Cerebellar nuclear complex (tissue), 1 donor: ENCODE data around the gene CHST12.
"Not testable (repeated sequence)": the region's sequence is repeated elsewhere in the genome, so short reads cannot be mapped to it uniquely, and the experiment has no call there.

ENCODE experiments used
- DNase-seq, 2 experiments: peaks; one replicate each; lab custom pipeline; 2025; lab: John Stamatoyannopoulos, UW

Gene CHST12

DNA sequence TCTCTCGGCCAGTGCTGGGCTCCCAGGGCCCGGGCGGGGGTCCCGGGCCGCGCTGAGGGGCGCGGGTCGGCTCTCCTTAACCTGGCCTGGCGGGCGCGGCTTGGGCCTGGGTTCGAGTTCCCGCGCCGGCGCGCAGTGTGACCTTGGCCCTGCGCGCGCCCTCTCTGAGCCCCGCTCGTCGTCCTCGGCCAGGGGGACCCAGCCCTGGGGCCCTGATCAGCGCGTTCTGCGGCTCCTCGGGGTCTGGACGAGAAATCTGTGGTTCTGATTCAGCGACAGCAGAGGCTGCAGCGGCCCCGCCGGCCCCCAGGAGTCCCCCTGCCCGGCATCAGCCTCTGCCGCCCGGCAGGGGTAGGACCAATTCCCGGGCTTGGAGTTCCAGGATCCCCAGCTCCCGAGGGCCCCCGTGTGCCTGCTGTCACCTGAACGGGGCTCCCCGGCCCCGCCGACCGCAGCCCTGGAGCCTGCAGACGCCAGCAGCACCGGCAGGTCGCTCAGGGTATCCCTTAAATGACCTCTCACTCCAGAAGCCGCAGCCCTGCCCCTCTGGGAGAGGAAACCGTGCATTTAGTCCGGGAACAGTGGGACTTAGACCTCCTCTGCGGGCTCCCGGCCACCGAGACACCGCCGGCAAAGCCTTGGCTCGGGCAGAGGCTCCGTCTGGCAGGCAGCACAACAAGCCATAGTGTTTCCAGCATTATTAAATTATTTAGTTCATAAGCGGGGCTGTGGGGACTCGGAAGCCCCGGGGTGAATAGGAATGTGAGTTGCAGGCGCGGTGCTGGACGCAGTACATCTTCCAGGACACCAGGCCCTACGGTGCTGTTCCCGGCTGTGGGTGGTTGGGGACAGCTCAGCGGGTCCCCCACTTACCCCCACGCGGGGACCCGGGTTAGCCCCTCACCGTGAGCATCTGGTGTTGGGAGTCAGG, 572 bp downstream of the CHST12 start:
- no peak for DNase-seq

DNA sequence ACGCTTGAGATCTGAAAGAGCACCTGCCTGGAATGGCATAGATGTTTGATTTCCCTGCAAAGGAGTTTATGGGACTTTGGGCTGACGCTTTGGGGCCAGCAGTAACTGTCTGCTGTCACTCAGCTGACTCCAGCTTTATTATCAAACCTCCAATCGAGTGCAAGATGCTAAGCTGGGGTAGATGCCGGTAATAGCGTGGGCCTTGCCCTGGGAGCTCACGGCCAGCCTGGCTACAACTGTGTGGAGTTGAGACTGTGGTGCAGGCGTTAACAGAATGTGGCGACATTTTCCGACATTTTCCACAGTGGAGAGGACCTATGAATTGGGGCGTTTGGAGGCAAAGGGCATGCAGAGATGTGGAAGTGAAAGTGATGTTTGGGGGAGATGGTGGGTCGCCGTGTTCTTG, 1.3 kb downstream of the CHST12 start:
- no peak for DNase-seq

DNA sequence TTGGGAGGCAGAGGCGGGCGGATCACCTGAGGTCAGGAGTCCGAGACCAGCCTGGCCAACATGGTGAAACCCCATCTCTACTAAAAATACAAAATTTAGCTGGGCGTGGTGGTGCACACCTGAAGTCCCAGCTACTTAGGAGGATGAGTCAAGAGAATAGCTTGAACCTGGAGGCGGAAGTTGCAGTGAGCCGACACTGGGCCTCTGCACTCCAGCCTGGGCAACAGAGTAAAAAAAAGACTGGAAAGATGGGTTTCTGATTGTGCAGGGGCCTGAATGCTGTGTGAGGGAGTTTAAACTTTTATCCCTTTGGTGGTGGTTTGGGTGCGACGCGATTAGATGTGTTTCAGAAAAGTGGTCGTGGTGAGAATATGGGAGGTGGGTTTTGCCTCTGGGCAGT, 1.8 kb downstream of the CHST12 start:
- DNase-seq, result no peak

DNA sequence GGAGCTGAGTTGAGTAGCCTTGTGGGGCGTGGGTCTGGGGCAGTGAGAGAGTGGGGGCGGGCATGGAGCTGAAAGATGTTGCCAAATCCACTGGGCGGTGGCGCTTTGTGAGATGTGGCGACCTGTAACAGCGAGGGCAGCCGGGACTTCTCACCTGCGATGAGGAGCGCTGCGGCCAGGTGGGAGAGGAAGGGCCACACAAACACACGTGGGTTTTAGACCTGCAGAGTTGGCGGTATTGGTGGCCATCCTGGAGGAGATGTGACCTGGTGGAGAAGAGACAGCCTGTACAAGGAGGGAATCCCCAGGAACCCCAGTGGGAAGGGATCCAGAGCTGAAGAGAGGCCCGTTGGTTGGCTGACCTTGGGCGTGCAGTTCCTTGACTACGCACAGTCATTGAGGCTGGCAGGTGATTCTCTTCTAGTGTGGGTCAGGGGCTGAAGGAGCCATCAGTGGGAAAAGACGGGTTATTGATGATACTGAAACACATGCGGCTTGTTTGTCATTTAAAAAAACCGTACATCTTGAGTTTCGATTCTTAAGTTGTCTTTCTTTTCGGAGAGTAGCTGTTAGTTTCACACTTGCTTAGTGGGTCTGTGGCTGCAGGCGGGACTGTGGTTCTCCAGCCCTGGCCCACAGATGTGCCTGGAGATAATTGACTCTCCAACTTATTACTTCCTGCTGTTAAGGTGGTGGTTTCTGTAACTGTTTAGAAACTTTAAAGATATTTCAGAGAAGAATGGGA, 2.4 kb downstream of the CHST12 start:
- DNase-seq, result no peak

DNA sequence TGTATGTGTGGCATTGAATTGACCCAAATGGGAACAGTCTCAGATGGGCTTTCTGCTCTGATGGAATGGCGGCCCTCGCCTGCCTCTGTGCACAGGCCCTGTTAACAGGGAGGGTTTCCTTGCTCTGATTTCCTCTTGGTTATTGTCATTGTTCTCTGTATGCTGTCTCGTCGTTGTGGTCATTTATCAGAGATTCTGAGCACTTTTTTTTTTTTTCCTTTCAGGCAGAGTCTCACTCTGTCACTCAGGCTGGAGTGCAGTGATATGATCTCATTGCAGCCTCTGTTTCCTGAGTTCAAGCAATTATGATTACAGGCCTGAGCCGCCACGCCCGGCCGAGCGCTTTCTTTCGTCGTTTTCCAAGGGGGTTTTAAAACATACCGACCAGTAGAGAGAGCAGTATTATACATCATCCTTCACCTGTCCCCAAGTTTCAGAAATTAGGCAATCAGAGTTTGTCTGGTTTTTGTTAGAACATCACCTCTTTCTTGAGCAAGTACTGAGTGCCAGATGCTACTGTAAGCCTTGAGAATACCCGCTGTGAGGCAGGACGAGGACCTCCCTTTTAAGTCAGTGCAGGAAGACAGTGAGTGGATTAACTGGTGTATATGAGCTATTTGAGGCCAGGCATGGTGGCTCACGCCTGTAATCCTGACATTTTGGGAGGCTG, 6.5 kb downstream of the CHST12 start:
- DNase-seq, result no peak

DNA sequence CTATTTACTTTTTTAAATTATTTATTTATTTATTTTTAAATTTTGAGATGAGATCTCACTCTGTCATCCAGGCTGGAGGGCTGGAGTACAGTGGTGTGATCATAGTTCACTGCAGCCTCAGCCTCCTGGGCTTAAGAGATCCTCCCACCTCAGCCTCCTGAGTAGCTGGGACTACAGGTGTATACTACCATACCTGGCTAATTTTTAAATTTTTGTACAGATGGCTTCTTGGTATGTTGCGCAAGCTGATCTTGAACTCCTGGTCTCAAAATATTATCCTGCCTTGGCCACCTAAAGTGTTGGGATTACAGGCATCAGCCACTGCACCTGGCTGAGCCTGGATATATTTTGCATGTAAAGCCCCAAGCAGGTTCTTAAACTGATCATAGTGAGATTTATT, 7.6 kb downstream of the CHST12 start:
- DNase-seq, result no peak

DNA sequence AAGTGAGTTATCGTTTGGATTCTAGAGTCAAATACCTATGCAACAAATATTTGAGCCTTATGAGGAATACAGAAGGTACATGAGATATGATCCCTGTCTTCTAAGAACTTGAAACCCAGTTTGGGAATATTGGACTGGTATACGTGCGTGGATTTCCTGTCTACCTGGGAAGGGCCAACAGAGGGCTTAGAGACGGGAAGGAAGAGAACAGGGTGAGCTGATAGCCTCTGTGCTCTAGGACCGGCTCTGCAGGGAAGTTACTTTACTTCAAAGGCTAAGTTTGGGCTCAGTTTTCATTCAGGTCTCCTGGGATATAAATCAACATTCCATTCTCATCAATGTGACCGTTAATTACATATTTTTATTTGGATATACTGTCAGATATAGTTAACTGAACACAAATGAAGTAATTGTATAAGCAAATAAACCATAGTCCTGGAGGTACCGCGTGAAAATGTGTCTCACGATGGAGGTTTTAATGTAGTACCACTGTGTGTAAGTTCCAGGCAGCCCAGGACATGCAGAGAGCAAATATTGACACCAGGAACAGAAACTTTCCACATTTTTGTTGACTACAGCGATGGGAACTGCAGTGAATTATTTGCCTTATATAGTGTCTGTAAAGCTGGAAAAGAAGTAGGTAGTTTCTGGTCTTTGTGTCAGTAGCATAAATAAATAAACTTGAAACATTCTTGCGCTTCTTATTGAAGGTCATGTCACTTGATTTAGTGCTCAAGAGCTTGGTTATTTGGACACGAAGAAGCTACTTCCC, 8.6 kb downstream of the CHST12 start:
- no peak for DNase-seq

DNA sequence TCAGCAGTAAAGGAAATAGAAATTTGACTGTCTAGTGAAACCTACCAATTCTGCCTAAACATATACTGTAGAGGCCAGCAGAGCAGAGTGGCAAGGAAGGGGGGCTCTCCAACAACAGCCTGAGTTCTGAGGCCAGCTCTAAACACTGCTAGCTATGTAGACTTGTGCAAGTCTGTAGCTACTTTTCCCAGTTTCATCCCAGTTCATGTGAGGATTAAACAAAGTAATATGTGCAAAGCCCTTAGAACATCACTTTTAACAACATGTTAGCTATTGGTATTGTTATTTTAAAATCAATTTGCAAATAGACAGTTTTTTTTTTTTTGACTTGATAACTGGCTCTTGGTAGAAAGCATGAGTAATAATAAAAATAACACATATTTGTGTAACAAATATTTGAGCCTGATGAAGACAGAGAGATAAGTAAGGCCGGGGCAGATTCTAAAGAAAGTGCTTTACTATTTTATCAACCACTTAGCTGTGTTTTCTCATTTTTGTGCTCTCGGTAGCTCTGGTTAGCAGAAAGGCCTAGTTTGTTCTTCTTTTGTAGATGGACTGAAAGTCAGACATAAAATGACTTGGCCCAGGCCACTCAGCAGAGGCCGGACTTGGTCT, 9.3 kb downstream of the CHST12 start:
- DNase-seq, result no peak

DNA sequence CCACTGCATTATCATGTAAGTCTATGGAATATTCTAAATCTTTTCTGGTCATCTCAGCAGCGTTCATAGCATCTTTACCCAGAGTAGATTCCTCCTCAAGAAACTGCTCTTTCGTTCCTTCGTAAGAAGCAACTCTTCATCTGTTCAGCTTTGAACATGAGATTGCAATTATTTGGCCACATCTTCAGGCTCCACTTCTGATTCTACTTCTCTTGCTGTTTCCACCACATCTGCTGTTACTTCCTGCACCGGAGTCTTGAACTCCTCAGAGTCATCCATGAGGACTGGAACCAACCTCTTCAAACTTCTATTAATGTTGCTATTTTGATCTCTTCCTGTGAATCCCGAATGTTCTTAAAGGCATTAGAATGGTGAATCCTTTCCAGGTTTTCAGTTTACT, 12.7 kb downstream of the CHST12 start:
- DNase-seq, result no peak

DNA sequence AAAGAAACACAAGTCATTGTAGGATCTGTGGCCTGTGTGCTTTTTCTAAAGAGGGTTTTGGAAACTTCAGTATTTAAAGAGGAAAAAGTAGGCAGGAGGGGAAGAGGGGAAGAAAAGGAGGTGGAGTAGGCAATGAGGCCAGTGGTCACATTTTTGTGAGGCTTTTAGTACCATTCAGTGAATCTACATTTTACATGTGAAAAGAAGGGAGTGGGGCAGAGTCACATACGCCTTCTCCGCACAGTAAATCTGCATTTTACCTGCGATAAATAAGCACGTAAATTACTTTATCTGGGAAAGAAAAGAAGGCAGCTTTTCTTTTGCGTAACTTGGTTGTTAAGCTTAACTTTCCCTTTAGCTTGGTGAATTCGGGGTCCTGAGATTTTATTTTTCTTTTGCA, 13.2 kb downstream of the CHST12 start:
- no peak for DNase-seq

DNA sequence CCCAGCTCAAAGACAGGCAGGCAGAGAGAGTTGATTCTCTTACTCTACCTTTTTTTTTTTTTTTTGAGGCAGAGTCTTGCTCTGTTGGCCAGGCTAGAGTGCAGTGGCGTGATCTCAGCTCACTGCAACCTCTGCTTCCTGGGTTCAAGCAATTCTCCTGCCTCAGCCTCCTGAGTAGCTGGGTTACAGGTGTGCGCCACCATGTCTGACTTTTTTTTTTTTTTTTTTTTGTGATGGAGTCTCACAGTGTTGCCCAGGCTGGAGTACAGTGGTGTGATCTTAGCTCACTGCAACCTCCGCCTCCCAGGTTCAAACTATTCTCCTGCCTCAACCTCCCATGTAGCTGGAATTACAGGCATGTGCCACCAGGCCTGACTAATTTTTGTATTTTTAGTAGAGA, 13.8 kb downstream of the CHST12 start:
- not testable (repeated sequence) for DNase-seq

DNA sequence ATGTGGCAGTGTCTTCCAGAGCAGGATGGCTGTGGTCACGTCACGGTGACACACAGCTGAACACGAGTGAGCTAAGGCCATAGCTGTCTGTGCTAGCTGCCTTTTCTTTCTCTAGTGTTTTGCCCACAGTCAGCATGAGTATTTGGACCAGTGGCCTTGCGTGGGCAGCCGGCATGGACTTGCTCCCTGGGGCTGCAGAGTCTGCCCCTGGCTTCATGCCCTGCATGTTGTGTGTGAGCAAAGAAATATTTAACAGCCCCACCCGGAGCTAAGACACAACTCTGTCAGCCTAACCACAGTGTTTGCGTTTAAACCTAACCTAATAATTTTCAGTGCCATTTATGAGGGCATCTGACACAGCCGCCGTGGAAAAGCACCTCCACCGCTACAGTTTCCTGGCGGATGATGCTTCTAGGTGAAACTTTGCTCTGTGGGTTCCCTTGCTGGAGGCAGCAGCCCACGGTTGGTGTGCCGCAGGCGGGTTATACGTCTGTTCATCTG, 14.6 kb downstream of the CHST12 start:
- no peak for DNase-seq

DNA sequence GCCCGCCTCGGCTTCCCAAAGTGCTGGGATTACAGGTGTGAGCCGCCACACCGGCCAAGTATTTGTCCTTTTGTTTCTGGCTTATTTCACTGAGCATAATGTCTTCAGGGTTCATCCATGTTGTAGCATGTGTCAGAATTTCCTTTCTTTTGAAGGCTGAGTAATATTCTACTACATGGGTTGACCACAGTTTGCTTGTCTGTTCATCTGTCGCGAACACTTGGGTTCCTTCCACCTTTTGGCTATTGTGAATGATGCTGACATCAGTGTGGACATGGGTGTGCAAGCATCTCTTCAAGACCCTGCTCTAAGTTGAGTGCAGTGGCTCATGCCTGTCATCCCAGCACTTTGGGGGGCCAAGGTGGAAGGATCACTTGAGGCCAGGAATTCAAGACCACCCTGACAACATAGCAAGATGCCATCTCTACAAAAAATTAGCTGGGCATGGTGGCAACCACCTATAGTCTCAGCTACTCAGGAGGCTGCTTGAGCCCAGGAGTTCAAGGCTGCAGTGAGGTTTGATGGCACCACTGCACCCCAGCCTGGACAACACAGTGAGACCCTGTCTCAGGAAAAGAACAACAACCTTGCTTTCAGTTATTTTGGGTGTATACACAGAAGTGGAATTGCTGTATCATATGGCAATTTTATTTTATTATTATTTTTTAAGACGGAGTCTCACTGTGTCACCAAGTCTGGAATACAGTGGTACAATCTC, 17.0 kb downstream of the CHST12 start:
- DNase-seq, result no peak

DNA sequence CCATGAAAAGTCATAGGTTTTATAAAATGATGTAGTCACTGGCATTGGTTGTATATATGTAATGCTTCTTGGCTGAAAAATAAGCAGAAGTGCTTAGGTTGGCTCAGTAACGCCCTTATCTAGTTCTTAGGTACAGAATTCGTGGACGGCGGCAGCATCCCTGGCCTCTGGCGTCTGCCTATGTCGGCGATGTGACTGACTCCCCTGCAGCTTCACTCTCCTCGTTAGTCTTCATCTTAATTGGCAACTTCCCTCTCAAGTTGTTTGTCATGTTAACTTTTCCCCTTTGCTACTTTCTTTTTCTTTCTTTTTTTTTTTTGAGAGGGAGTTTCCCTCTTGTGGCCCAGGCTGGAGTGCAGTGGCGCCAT, 18.5 kb downstream of the CHST12 start:
- DNase-seq, result no peak

DNA sequence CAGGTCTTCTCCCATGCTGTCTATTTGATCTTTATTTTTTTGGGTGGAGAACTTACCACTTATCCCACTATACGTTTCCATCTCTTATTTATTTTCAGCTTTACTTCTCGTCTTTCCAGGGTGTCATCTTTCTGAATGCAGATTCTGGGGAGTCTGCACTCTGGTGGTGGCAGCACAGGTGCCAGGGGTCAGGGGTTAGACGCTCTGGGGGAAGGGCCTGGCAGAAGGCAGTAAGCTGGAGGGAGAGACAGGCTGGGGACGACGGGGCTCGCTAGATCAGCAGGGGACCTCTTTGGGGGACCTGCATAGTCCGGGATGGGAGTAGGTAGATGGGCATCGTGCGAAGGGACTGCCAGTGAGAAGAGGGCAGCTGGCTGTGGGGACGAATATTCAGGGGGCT, 22.3 kb downstream of the CHST12 start:
- no peak for DNase-seq

DNA sequence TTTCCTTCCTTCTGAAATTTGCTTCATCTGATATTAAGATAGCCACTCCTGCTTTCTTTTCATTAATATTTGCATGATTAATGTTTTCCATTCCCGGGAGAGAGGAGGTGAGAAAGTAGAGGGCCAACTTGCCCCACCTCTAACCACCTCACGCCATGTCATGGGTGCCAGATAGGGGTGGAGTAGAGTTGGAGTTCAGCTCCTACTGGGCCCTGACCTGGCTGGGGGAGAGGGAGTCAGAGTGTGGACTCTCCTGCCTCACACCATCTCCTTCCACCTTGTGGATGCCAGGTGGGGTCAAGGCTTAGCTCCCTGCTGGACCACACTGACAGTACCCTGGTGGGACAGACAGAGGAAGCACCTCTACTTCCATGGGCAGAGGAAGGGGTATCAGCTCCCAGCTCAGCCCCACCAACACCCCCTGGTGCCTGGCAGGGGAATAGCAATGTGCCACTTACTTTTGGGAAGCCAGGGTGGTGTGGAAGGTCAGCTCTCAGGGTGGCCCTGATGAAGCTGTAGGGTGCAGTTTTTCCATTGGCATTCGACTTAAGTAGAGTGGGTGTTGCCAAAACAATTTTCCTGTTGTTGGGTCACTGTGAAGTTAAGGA, 28.0 kb downstream of the CHST12 start:
- no peak for DNase-seq

DNA sequence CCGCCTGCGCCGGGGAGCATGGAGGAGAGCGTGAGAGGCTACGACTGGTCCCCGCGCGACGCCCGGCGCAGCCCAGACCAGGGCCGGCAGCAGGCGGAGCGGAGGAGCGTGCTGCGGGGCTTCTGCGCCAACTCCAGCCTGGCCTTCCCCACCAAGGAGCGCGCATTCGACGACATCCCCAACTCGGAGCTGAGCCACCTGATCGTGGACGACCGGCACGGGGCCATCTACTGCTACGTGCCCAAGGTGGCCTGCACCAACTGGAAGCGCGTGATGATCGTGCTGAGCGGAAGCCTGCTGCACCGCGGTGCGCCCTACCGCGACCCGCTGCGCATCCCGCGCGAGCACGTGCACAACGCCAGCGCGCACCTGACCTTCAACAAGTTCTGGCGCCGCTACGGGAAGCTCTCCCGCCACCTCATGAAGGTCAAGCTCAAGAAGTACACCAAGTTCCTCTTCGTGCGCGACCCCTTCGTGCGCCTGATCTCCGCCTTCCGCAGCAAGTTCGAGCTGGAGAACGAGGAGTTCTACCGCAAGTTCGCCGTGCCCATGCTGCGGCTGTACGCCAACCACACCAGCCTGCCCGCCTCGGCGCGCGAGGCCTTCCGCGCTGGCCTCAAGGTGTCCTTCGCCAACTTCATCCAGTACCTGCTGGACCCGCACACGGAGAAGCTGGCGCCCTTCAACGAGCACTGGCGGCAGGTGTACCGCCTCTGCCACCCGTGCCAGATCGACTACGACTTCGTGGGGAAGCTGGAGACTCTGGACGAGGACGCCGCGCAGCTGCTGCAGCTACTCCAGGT, 29.7 kb downstream of the CHST12 start:
- no peak for DNase-seq

DNA sequence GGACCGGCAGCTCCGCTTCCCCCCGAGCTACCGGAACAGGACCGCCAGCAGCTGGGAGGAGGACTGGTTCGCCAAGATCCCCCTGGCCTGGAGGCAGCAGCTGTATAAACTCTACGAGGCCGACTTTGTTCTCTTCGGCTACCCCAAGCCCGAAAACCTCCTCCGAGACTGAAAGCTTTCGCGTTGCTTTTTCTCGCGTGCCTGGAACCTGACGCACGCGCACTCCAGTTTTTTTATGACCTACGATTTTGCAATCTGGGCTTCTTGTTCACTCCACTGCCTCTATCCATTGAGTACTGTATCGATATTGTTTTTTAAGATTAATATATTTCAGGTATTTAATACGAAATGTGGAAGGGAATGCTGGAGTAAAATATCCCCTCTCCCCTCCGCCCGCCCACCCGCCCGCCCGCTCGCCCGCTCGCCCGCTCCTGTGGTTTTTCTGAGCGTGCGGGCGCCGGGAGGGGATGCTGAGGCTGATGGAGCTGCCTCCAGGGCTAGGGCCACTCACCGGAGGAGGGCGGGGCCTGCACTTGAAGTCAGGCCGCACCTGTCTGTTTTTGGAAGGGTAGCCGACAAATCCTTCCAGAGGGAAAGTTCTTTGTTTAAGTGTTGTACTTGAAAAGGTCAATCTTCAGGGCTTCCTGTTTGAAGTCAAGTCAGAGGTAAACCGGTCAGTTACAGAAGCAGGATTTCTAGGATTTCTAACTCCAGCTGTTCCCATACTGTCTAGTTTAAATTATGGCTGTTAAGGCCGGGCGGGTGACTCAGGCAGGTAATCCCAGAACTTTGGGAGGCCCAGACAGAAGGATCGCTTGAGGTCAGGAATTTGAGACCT, 30.5 kb downstream of the CHST12 start:
- DNase-seq, result no peak

DNA sequence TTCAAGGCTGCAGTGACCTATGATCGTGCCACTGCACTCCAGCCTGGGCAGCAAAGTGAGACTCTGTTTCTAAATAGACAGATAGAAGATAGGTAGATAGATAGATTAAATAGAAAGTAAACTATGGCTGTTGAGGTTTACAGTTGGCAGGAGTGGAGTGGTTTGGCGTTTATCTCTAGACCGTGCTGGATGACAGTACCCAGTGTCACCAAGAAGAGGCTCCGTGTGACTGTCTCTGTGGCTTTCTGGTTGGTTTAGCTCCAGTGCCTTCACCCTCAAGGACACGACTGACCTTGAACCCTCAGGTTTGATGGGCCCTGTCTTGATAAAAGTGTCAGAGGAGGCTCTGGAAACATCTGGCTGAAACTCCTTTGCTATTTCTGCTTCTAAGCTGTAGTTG, 31.7 kb downstream of the CHST12 start:
- DNase-seq, result no peak
